MG63 (cell line): ENCODE measurements around the gene PLCD4. TPM values are rescaled to one million over a fixed set of nuclear protein-coding genes. Genes with fewer than 3 reads are reported as not detected.

Source experiments
- total RNA-seq: library from RNA; depleted of rRNA; stranded (reverse); fragments of >200 nt; shearing (Covaris generic); gene quantifications from 2 replicates; pipeline ENCODE4 v1.2.3, GENCODE V29; 2014; ENCODE audit warnings: low replicate concordance; rRNA removed

Gene PLCD4
- total RNA-seq, 1 experiment from 2014 or later = 1.2 TPM

Other genes with a start within 250 kb of the PLCD4 start
- gene SLC11A1, start 225.6 kb upstream of the PLCD4 start, total RNA-seq = 0.03 TPM in 1 of 2 replicates, not detected in the other
- gene CTDSP1, start 208.0 kb upstream of the PLCD4 start, total RNA-seq = 82.9 and 84.6 TPM in 2 replicates
- not detected in 2 replicates for gene VIL1, start 188.8 kb upstream of the PLCD4 start, total RNA-seq
- 4.9 and 6.8 TPM in 2 replicates for gene USP37, start 39.5 kb upstream of the PLCD4 start, total RNA-seq
- gene CNOT9, start 39.1 kb upstream of the PLCD4 start, total RNA-seq = 115 and 131 TPM in 2 replicates
- 2.1 and 2.6 TPM in 2 replicates for gene ZNF142, start 51.7 kb downstream of the PLCD4 start, total RNA-seq
- 22.3 and 53.1 TPM in 2 replicates for gene BCS1L, start 51.8 kb downstream of the PLCD4 start, total RNA-seq
- gene RNF25, start 64.1 kb downstream of the PLCD4 start, total RNA-seq = 29.2 and 32.1 TPM in 2 replicates
- 1.9 and 11.8 TPM in 2 replicates for gene STK36, start 64.2 kb downstream of the PLCD4 start, total RNA-seq
- 0.69 and 4.5 TPM in 2 replicates for gene TTLL4, start 102.9 kb downstream of the PLCD4 start, total RNA-seq
- gene CYP27A1, start 174.2 kb downstream of the PLCD4 start, total RNA-seq = 7.7 and 8.9 TPM in 2 replicates
- not detected in 2 replicates for gene PRKAG3, start 223.9 kb downstream of the PLCD4 start, total RNA-seq